Activated CD8-positive, alpha-beta memory T cell treated with anti-CD3 and anti-CD28 coated beads, Interleukin-2, amount 50 U/mL, for 24 hours (primary cell): ENCODE measurements around the gene TIPRL.
"Not testable (repeated sequence)": the region's sequence is repeated elsewhere in the genome, so short reads cannot be mapped to it uniquely, and the experiment has no call there.

Experiments
- DNase-seq: peaks from one replicate; pipeline ENCODE4 v3.0.0-alpha.2; 2020; ENCODE audit errors: extremely low read depth

TIPRL gene

DNA sequence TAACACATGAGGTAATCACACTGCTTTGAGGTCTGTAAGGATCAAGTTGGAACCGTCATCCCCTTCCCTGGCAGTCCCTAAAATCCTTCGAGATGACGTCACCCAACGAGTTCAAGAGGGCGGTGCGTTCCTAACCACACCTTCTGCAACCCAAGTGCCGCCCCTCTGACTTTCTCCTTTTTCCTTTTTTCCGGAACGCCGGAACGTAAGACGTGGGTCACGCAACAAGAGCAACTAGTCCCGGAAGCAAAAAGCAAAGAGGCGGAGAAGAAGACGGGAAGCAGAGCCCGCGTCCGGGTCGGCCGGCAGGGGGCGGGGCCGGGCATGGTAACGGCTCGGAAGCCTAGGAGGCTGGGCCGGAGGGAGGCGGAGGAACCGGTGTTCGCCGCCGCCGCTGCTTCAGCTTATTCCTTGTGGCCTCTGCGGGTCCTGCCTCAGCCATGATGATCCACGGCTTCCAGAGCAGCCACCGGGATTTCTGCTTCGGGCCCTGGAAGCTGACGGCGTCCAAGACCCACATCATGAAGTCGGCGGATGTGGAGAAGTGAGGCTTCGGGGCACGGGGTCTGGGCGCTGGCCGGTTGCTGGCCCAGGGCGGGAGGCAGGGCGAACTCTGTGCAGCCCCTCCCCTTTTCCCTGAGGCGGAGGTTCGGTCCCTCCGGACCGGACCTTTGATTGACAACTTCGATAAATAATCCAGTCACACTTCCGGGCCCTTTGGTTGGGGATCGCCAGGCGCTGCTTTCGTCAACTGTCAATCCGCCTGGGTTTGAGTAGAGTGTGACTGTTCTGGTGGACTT is at the start of gene TIPRL:
Gene TIPRL (plus strand): TSS at position 325 of the 800 bp plus-strand sequence. CDS start 116 bp downstream, at position 441.
- peak; percentile 86 for DNase-seq

DNA sequence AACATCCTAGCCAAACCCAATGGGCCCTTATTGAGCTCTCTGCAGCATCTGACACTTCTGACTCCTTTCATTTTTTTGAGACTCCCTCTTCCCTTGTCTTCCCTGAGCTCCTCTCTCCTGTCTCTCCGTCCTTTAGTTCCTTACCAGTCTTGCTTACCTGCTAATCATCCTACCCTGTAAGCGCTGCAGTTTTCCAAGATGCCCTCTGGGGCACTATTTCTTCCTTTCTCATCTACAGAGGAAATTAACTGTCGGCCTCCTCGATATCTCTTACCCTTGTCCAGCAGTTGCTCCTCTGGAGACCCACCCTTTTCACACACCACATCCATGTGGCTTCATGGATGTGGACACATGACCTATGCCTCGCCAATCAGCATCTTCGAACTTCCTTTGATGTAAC is 48.8 kb upstream of the TIPRL start:
- DNase-seq = no peak

DNA sequence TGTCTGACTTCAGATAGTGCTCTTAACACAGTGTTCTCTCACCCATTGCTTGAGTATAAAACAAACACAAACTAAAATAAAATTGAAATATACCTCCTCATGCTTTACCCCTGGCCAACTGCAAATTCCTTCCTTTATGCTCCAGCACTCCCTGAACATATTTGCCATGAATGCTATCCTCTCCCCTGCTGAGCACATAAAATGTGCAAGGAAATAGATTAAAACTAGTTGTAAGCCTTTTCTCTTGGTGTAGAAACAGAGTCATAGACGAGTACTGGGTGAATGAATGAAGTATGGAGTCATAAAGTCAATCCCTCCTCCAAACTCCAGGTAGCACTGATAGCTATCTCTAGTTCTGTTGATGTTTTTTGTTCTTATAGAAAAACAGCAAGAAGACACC is 44.6 kb upstream of the TIPRL start:
- no peak for DNase-seq

DNA sequence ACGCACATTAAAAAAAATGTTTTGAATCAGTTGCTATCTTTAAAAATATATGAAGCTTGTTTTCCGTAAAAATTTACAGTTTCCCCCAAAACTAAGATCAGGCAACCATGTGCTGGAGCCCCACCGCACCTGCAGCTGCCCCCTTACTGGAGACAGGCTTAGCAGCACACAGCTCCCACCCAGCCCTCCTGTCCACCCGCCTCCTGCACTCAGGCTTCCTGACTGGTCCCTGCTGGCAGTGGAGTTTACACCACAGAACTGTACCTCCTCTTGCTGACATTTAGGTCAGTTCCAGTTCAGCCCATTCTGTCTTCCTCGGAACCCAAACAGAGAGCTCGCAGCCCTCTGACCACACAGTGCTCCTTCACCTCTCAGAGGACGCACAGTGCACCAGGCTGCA is 44.1 kb upstream of the TIPRL start:
- DNase-seq = no peak

DNA sequence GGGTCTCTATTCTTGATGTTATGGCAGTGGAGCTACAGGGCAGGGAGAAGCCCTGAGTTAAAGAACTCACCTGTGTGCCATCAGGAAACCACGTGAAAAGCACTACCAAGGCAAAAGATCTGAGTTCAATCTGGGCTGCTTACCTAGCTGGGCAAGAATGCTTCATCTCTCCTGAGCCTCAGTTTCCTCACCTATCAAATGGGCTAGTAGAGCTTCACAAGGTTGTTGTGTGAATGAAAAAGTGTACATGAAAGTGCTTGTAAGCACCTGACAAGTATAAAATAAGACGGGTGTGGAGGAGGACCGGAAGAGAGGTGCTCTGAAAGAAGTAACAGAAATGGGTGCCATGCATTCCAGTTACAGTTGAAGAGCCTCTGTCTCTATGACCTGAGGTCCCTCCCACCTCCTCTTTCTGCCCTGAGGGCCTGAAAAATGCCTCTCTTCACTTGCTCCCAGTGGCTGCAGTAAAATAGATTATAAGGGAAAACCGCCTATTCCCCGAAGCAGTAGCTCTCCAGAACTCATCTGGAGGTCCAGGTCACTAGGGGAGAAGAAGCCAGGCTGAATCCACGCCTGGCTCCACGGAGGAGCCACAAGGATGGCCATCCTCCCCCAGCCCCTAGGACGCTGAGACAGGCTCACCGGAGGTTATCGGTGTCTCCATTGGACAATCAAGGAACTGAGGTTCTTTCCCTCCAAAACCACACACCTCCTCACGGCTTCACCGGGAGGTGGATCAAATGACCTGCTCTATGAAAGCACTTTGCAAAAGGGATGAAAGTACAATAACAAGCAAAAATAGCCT is 43.4 kb upstream of the TIPRL start:
- DNase-seq = no peak

DNA sequence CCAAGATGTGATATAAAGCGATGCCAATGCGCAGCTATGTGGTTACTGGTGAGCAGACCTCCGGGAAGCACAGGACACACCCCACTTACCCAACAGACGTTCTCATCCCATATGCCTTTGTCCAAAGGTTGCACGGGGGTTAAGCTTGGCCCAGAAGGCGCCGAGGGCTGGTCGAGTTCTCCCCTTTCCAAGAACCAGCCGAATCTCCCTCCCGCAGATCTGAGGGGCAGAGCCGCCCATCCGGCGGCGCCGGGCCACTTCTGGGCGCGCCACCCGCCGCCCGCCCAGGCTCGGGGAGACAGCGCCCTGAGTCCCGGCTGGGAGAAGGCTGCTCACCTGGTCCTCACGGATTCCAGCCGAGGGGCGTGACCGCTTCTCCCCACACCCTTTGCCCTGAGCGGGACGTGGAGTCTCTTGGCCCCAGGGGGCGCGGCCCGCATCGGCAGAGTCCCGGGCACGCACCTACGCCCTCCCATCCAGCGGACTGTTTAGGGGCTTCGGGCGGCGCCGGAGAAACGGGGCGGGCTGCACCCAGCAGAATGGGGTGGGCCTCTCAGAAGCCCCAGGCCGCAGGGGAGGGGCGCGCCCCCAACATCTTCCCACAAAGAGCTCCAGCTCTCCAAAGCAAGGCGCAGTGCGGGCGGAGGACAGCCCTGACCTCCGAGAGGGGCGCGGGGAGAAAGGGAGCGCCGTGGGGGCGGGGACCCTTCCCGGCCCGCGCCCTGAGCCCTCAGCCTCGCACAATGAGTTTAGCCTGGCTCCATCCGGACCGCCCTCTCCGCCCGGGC is 42.6 kb upstream of the TIPRL start:
- DNase-seq = no peak

DNA sequence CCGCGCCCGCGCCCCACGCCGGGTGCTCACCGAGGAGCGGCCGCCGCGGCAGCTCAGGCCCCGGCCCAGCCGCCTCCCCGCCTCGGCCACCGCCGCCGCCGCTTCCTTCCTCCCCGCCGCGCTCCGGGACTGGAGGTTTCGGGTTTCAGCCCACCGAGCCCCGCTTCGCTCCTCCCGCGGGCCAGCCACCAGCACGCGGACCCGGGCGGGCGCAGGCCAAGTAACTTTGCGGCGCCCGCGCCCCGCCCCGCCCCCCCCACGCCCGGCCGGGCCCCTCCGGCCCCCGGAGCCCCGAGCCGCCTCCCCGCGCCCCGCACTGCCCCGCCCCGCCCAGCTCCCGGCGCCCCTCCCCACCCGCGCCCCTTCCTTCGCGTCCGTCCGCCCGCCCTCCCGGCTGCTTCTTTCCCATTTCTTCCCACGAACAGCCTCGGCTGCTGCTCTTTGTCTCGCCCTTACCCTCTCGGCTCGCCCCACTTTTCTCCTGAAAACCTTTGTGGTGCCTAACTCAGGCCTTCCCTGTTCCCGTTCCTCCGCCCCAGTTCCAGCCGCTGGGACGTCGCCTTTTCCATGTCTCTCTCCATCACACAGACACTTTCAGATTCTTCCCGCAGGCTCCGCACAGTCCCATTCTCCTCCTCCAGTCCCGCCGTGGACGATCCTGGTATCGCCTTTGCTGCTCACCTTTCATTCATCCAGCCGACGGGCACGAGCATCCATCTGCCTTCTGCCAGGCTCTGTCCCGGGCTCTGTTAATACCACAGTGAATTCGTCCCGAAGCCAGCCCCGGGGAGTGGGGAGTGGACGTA is 41.9 kb upstream of the TIPRL start, which contains the start of gene GPR161:
Gene GPR161 (minus strand): TSS at position 222 of the 806 bp plus-strand sequence. CDS start 32,080 bp downstream, outside the sequence.
- DNase-seq = no peak

DNA sequence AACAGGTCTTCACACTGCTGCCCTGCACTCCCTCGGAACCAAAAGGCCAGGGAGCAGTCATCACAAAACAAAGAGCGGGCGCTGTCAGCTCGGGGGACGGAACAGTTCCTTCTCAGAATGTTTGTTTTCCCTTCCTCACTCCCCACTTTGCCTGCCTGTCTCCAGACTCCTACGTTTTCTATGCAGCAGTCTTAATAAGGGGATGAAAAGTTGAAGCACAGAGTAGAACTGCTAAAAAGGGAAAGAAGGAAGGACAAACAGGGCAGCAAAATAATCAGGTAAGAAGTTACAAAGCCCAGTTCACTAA is 41.3 kb upstream of the TIPRL start:
- DNase-seq = no peak

DNA sequence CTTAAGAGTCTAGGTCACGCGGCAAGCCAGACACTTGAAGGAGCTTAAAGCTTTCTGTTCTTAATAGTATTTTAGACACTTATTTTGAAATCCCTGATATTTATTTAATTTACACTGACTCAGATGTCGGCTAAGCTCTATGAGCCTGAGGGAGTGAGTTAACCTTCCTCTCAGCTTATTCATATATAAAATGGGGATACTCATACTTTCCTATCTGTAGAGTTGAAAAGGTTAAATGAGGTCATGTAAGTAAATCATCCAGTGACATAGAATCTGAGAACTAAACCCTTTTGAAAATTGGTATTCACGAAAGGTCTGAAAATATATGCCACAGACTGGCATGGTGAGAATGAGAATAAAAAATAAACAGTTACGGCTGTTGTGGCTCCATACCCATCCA is 40.6 kb upstream of the TIPRL start:
- no peak for DNase-seq

DNA sequence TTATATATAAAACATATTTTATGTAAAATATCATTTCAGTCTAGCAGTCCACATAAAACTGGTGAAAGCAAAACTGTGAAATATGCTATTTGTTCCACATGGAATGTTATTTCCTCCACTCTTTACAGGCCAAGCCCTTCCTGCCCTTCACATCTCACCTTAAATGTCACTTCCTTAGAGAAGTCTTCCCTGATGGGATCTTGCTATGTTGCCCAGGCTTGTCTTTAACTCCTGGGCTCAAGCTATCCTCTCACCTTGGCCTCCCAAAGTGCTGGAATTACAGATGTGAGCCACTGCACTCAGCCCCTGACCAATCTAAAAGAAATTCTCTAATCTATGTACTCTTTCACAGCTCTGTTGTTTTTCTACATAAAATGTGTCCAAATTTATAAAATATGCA is 39.7 kb upstream of the TIPRL start:
- DNase-seq = no peak

DNA sequence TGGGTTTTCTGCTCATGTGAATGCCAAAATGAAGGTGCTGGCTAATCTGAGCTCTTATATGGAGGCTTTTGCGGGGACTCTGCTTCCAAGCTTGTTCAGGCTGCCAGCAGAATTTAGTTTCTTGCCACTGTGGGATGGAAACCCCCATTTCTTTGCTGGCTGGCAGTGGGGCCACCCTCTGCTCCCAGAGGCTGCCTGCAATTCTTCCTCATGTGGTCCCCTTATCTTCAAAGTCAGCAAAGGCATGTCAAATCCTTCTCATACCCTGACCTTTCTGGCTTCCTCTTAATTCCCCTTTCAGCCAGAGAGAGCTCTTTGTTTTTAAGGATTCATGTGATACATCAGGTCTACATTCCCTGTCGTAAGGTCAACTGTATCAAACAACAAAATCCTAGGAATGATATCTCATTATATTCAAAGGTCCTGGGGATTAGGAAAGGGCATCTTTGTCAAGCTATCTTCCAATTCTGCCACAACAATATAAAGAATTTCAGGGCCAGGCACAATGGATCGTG is 36.8 kb upstream of the TIPRL start:
- no peak for DNase-seq

DNA sequence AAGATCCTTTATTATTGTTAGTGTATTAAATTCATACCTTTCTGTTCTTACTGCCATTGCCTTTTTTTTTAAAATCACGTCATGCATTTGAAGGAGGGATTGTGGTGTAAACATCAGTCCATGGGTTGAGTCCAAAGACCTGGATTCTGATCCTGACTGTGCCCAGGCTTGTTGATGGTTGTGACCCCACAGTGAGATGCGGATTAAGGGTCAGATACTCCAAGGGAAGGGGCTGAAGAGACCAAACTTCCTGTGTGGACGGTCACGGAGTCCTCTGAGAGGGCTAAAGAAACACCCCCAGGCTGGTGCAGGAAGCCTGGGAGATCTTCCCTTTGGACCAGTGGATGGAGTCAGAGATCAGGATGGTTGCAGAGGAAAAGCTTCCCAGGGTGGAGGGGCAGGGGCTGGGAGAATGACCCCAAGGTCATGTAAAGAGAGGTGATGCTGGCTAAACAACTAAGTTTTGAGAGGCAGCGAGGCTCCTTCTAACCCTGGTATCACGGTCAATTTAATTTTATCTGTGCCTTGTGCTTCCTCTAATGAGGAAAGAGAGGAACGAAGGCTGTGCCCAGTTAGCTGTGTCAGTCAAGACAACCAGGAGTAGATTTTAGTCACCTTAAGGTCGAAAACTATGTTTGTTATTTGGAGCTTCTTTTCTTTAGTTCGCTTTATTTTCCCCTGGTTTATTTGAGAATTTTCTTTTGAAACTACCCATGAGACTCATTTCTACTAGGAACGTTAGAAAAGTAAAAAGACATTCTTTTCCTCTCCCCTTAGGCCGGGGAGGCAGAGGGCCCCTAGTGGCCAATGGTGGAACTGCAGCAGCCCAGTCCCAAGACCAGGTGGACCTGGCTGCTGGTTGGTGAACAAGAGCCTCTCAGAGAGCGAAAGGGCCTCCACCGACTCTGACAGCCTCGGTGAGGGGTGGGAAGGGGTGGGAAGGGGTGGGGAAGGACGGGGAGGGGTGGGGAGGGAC is 33.3 kb upstream of the TIPRL start:
- DNase-seq = peak; percentile 57

DNA sequence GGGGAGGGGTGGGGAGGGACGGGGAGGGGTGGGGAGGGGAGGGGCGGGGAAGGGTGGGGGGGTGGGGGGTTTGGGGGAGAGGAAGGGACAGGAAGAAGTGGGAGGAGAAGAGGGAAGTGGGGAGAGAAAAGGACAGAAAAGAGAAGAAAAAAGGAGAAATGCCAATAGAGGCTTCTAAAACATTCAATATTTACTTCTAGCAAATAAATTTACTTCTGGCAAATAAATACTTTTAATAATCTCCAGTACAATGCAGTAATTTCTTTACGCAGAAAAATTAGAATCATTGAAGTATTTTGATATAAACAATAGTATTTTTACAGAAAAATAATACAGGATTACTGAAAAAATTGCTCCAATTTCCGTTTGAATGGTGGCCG is 32.6 kb upstream of the TIPRL start:
- DNase-seq = no peak

DNA sequence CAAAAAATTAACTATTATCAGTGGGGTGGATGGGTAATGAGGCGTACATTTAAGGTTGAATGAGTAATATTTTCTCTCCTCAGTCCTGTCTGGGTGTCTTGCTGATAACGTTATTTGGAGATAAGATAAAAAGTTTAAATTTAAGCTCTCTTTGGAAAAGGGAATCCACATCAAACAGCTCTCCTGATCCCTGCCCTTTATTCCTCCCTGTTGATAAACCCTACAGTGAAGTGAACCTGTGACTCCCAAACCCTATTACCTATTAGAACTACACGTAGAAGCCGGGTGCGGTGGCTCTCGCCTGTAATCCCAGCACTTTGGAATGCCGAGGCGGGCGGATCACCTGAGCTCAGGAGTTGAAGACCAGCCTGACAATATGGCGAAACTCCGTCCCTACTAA is 32.1 kb upstream of the TIPRL start:
- no peak for DNase-seq

DNA sequence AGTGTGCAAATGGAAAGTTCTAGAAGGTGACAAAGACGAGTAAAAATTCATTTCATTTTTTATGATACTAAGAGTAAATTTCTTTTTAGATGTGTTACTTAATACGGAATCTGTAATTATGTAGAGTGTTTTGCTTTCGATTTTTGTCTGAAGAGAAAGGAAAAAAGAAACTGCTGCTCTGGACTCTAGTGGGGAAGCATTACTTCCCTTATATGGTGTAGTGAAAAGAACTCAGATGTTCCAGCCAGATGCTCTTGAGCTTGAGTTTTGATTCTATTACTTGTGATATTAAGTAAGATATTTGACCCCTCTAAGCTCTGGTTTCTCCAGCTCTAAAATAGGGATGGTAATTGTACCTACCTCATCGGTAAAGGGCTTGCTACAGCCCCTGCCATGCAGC is 29.8 kb upstream of the TIPRL start:
- DNase-seq = no peak

DNA sequence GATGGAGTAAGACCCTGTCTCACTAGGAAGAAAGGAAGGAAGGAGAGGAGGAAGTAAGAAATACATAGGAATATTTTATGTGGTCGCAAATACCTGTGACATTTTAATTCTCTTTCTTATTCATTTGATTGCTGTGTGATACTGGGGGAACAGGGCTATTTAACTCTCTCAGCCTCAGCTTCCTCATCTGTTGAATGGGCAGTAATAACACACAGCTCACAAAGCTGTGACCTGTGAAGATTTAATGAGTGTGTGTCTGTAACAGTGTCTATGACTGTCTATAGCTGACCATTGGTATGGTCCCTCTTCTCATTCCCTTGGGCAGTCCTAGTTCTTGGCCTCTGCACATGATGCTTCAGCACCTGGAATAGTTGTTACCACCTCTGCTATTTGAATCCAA is 28.5 kb upstream of the TIPRL start:
- DNase-seq = no peak

DNA sequence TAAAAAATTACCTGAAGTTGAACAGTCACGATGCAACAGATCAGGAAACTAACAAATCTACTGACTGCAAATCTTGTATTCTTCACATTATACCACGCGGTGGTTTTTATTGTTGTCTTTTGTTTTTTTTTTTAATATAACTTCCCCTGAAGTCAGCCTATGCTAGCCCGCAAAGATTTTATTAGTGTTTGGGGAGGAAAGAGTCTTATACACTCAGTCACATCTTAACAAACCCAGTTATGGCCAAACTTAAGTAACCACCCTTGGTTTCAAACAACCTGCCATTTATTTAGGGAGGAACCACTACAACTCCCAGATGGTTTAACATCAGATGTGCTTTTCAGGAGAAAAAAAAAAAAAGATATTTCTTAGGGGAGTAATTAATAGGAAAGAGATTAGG is 26.8 kb upstream of the TIPRL start:
- no peak for DNase-seq

DNA sequence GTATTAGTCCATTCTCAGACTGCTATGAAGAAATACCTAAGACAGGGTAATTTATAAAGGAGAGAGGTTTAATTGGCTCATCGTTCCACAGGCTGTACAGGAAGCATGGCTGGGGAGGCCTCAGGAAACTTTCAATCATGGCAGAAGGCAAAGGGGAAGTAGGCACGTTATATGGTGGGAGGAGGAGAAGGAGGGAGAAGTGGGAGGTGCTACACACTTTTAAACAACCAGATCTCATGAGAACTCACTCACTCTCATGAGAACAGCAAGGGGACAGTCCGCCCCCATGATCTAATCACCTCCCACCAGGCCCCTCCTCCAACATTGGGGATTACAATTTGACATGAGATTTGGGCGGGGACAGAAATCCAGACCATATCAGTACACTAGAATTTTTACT is 24.1 kb upstream of the TIPRL start:
- DNase-seq = not testable (repeated sequence)

DNA sequence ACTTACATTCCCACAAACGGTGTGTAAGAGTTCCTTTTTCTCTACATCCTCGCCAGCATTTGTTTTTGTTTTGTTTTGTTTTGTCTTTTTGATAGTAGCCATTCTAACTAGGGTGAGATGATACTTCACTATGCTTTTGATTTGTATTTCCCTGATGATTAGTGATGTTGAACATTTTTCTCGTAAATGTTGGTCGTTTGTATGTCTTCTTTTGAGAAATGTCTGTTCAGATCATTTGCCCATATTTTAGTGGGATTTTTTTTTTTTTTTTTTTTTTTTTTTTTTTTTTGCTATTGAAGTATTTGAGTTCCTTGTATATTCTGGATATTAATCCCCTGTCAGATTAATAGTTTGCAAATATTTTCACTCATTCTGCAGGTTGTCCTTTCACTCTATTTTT is 22.9 kb upstream of the TIPRL start:
- DNase-seq = no peak

DNA sequence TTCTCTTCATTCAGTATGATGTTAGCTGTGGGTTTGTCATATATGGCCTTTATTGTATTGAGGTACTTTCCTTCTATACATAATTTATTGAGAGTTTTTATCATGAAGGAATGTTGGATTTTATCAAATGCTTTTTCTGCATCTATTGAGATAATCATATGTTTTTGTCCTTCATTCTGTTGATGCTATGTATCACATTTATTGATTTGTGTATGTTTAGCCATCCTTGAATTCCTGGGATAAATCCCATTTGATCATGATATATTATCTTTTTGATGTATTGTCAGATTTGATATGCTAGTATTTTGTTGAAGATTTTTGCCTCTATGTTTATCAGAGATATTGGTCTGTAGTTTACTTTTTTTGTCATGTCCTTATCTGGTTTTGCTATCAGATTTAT is 21.1 kb upstream of the TIPRL start:
- DNase-seq = no peak
